Ascending aorta (tissue), 2 donors: ENCODE measurements around the gene TAPBP. TPM values are rescaled to one million over a fixed set of nuclear protein-coding genes. Genes with fewer than 3 reads are reported as not detected.

Source experiments
- DNase-seq, 2 donors: peaks; one replicate each; pipeline ENCODE4 v3.0.0-alpha.2; 2019; ENCODE audit warnings: low spot score in 2 of 2
- H3K27ac ChIP-seq, 2 donors: fragments of 200-600 bp; sonication (generic); one replicate each; pipeline ENCODE4 v1.5.1; 2016 to 2017; ENCODE audit warnings: mild to moderate bottlenecking in 1 of 2
- H3K27me3 ChIP-seq: fragments of 200-600 bp; sonication (generic); one replicate; pipeline ENCODE4 v1.5.1; 2017
- H3K36me3 ChIP-seq, 2 donors: fragments of 200-600 bp; sonication (generic); one replicate each; pipeline ENCODE4 v1.5.1; 2016
- H3K4me1 ChIP-seq, 2 donors: fragments of 200-600 bp; sonication (generic); one replicate each; pipeline ENCODE4 v1.5.1; 2016 to 2017; ENCODE audit warnings: mild to moderate bottlenecking in 1 of 2
- H3K4me3 ChIP-seq, 2 donors: fragments of 200-600 bp; sonication (generic); one replicate each; pipeline ENCODE4 v1.5.1; 2016 to 2017; ENCODE audit warnings: mild to moderate bottlenecking in 1 of 2
- H3K9me3 ChIP-seq, 2 donors: fragments of 200-600 bp; sonication (generic); one replicate each; pipeline ENCODE4 v1.5.1; 2016
- CTCF ChIP-seq, 3 experiments: fragments of 200-600 bp in 2 of 3; fragments of 450-650 bp in 1 of 3; sonication (generic) in 2 of 3; IDR thresholded peaks; one replicate each; pipeline ENCODE4 v1.5.1; 2016 to 2019; ENCODE audit warnings: antibody characterized with exemption in 3 of 3, mild to moderate bottlenecking in 1 of 3, moderate library complexity in 1 of 3
- intact Hi-C: fragments of 100-400 bp; cut with DNase I; formaldehyde crosslinking; loops from one replicate; pipeline ENCODE4 v1.15.1; 2023
- total RNA-seq: library from RNA; depleted of rRNA; stranded (reverse); fragments of >200 nt; gene quantifications from one replicate; pipeline ENCODE4 v1.1.0, GENCODE V29; 2016

Gene TAPBP
- total RNA-seq, 1 donor from 2014 or later = 185 TPM

GRCh38 chr6:33251395-33252012, 62.4 kb downstream of the TAPBP start:
- H3K27ac ChIP-seq = no peak overlapping the region
- H3K27me3 ChIP-seq = no peaks in the 10 kb centered on the region
- H3K4me3 ChIP-seq = no peak overlapping the region
- H3K4me1 ChIP-seq = peaks cover 4 to 23% of the 10 kb centered on the region in 2 donors
- no peak for TF ChIP-seq CTCF (IDR thresholded peaks at IDR 0.05)
- H3K9me3 ChIP-seq = no peaks in the 10 kb centered on the region
- H3K36me3 ChIP-seq = peaks cover 0 to 7% of the 10 kb centered on the region in 2 donors
- DNase-seq = peak in 1 of 2 donors; percentile 4
- intact Hi-C loops = no loop called here

GRCh38 chr6:33250731-33251130, 63.1 kb downstream of the TAPBP start:
- Histone ChIP-seq H3K27ac (peak overlapping the region; percentile 93 to 94), H3K4me3 (peak overlapping the region; percentile 69), H3K9me3 (no peaks in the 10 kb centered on the region), H3K27me3 (no peaks in the 10 kb centered on the region), H3K4me1 (peaks cover 4 to 23% of the 10 kb centered on the region in 2 donors), H3K36me3 (peaks cover 0 to 7% of the 10 kb centered on the region in 2 donors)
- intact Hi-C loops = no loop called here
- TF ChIP-seq CTCF (IDR thresholded peaks at IDR 0.05) = no peak
- peak in 1 of 2 donors; percentile 58 for DNase-seq

GRCh38 chr6:33249732-33250630, 63.9 kb downstream of the TAPBP start:
- H3K4me1 ChIP-seq = peaks cover 4 to 23% of the 10 kb centered on the region in 2 donors
- peak in 1 of 2 donors; percentile 62 for DNase-seq
- no peaks in the 10 kb centered on the region for H3K27me3 ChIP-seq
- no peak for TF ChIP-seq CTCF (IDR thresholded peaks at IDR 0.05)
- H3K4me3 ChIP-seq = peak overlapping the region; percentile 69
- H3K27ac ChIP-seq = peak overlapping the region; percentile 93 to 94
- intact Hi-C loops = loop anchor here (1.0 to 5.0 kb wide), 7 partner anchors 21 to 408 kb away; partner anchors contain the start of genes PSMB8, RING1, RXRB and SLC39A7
- H3K9me3 ChIP-seq = no peaks in the 10 kb centered on the region
- peaks cover 0 to 7% of the 10 kb centered on the region in 2 donors for H3K36me3 ChIP-seq

Other genes with a start within 250 kb of the TAPBP start
- gene HLA-DPA1, start 240.4 kb downstream of the TAPBP start, total RNA-seq = 285 TPM
- 72.7 TPM for gene HLA-DPB1, start 238.1 kb downstream of the TAPBP start, total RNA-seq
- 0.11 TPM for gene COL11A2, start 121.6 kb downstream of the TAPBP start, total RNA-seq
- gene RXRB, start 113.4 kb downstream of the TAPBP start, total RNA-seq = 21.6 TPM
- gene SLC39A7, start 113.2 kb downstream of the TAPBP start, total RNA-seq = 59.7 TPM
- gene HSD17B8, start 109.4 kb downstream of the TAPBP start, total RNA-seq = not detected
- 28.5 TPM for gene RING1, start 105.6 kb downstream of the TAPBP start, total RNA-seq
- 50.1 TPM for gene VPS52, start 42.2 kb downstream of the TAPBP start, total RNA-seq
- gene RPS18, start 42.0 kb downstream of the TAPBP start, total RNA-seq = 1,863 TPM
- gene B3GALT4, start 37.0 kb downstream of the TAPBP start, total RNA-seq = 15.9 TPM
- gene WDR46, start 24.8 kb downstream of the TAPBP start, total RNA-seq = 70.6 TPM
- gene PFDN6, start 24.5 kb downstream of the TAPBP start, total RNA-seq = 11.3 TPM
- gene RGL2, start 15.1 kb downstream of the TAPBP start, total RNA-seq = 63.9 TPM
- gene ZBTB22, start 3.7 kb upstream of the TAPBP start, total RNA-seq = 35.5 TPM
- gene DAXX, start 8.9 kb upstream of the TAPBP start, total RNA-seq = 44.8 TPM
- not detected for gene KIFC1, start 77.7 kb upstream of the TAPBP start, total RNA-seq
- gene PHF1, start 96.9 kb upstream of the TAPBP start, total RNA-seq = 30.5 TPM
- 77.2 TPM for gene CUTA, start 104.0 kb upstream of the TAPBP start, total RNA-seq
- gene SYNGAP1, start 106.0 kb upstream of the TAPBP start, total RNA-seq = 33.7 TPM
- 45.8 TPM for gene ZBTB9, start 140.5 kb upstream of the TAPBP start, total RNA-seq